Cardiac atrium fibroblast (primary cell): ENCODE measurements around the gene KDM5C. TPM values are rescaled to one million over a fixed set of nuclear protein-coding genes. Genes with fewer than 3 reads are reported as not detected.

ENCODE experiments used
- total RNA-seq: library from RNA; depleted of rRNA; stranded (reverse); fragments of >200 nt; gene quantifications from 2 replicates; pipeline ENCODE4 v1.2.3, GENCODE V29; 2015

KDM5C gene
- 40.1 and 82.9 TPM in 2 replicates for total RNA-seq

DNA sequence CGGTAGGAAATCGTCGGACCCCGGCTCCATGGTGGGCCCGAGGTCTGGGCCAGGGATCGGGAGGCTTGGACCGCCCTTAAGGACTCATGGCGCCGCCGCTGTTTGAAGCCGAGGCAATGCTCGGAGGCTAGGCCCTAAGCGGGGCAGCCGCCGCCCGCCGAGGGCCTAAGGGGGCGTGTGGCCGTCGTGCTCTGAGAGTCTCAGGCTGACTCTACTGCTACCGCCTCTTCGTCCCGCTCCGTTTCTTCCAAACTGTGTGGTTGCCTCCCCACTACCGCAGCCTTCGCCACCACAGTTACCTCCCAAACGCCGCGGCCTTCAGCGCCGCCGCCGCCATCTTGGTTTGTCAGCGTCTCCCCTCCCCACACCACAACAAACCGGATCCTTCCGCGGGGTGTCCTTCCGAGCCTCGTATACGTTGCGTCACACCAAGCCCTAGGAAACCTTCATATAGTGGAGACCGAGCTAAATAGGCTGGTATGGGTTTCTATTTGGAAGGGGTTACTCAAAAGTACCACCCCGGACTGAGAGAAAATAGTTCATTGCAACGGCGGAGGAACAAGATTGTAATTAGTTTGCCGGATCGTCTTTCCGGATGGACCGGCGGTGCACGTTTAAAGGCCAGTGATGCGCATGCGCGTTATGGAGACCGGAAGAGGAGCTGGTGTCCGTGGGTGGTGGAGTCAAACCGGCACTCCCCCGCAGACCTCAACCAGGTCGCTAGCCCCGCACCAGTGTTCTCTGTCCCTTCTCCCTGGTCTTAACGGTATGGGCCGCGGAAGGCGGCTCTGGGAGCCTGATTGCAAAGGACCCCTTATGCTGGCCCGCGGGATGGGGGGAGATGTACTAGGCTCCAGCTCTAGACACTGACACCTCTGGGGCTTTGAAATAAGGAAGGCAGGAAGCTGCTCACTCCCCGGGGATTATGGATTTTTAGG, at the start of gene KDM5C:
Gene KDM5C (minus strand): TSS at position 348 of the 938 bp plus-strand sequence. CDS start 318 bp downstream, at position 30.

Other genes with a start within 250 kb of the KDM5C start
- 1.3 TPM in 2 replicates for gene GPR173, start 176.4 kb downstream of the KDM5C start, total RNA-seq
- gene TSPYL2, start 142.8 kb downstream of the KDM5C start, total RNA-seq, result 11.4 and 23.8 TPM in 2 replicates
- 1.3 and 2.8 TPM in 2 replicates for gene KANTR, start 131.1 kb downstream of the KDM5C start, total RNA-seq
- 7.2 and 7.9 TPM in 2 replicates for gene IQSEC2, start 56.4 kb upstream of the KDM5C start, total RNA-seq
- 10.5 and 13.5 TPM in 2 replicates for gene SMC1A, start 197.4 kb upstream of the KDM5C start, total RNA-seq
- gene RIBC1, start 197.7 kb upstream of the KDM5C start, total RNA-seq, result 0.16 TPM in 1 of 2 replicates, not detected in the other
- 89.4 and 123 TPM in 2 replicates for gene HSD17B10, start 209.2 kb upstream of the KDM5C start, total RNA-seq